ENCODE measurements around the gene TMEM94.

The TMEM94 gene

DNA sequence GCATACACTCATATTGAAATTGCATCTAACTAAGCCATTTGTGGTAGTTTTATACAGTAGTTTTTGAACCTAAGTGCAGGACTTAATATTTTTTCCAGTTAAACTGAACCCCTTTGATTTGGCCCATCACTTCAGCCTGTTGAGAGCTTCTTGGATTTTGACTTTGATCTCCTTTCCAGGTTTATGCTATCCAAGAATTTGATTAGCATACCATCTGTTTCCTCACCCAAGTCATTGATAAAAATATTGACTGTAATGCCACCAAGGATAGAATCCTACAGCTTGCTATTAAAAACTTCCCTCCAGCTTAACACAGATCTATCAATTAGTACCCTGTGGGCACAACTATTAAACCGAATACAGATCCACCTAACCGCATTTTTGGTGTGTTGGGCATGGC is 7.2 kb downstream of the TMEM94 start:
- H3K18ac ChIP-seq (ENCODE audit: low read length) = no peak overlapping the region
- H4K8ac ChIP-seq (ENCODE audit: low read depth, low read length) = no peak overlapping the region
- H3K4me1 ChIP-seq (ENCODE audit: control insufficient read depth in 1 of 2, insufficient read depth in 2 of 2, low read length in 2 of 2) = peaks cover 3 to 10% of the 10 kb centered on the region in 2 experiments
- no peak overlapping the region for H3K9ac ChIP-seq (ENCODE audit: low read length)
- H3K79me1 ChIP-seq (ENCODE audit: low read length) = peaks cover 3% of the 10 kb centered on the region
- peaks cover 0 to 3% of the 10 kb centered on the region in 2 experiments for H3K36me3 ChIP-seq (ENCODE audit: control insufficient read depth in 1 of 2, insufficient read depth in 2 of 2, low read length in 2 of 2)
- H4K12ac ChIP-seq (ENCODE audit: low read depth, low read length) = no peak overlapping the region
- no peak overlapping the region for H3K4me2 ChIP-seq (ENCODE audit: low read length)
- H2BK120ac ChIP-seq (ENCODE audit: insufficient read depth, low read length, poor library complexity) = no peak overlapping the region
- H3K9me3 ChIP-seq (ENCODE audit: insufficient read depth, low read depth, low read length) = no peaks in the 10 kb centered on the region
- no peak overlapping the region for H2BK5ac ChIP-seq (ENCODE audit: low read depth, low read length, poor library complexity)
- H2AK5ac ChIP-seq (ENCODE audit: low read length) = no peak overlapping the region
- H3K27ac ChIP-seq (ENCODE audit: low read depth, low read length) = no peak overlapping the region
- no peaks in the 10 kb centered on the region for H3K79me2 ChIP-seq (ENCODE audit: control insufficient read depth, insufficient read depth, low read length, poor library complexity)
- no CpG with 5 or more reads among the region's 2 CpGs for WGBS (ENCODE audit: extremely low coverage, insufficient coverage, insufficient read length)
- H3K4me3 ChIP-seq (ENCODE audit: low read depth, low read length) = no peak overlapping the region
- no peaks in the 10 kb centered on the region for H3K27me3 ChIP-seq (ENCODE audit: insufficient read depth, low read length)
- no peak overlapping the region for H2AFZ ChIP-seq (ENCODE audit: insufficient read depth, low read length, poor library complexity)
- no peak overlapping the region for H4K91ac ChIP-seq (ENCODE audit: low read depth, low read length)
- H3K23ac ChIP-seq (ENCODE audit: low read length) = no peak overlapping the region
- DNase-seq = no peak
- no peak overlapping the region for H3K14ac ChIP-seq (ENCODE audit: low read length)
- no peak overlapping the region for H3K4ac ChIP-seq (ENCODE audit: low read depth, low read length)
- H2BK12ac ChIP-seq (ENCODE audit: low read length) = no peak overlapping the region

DNA sequence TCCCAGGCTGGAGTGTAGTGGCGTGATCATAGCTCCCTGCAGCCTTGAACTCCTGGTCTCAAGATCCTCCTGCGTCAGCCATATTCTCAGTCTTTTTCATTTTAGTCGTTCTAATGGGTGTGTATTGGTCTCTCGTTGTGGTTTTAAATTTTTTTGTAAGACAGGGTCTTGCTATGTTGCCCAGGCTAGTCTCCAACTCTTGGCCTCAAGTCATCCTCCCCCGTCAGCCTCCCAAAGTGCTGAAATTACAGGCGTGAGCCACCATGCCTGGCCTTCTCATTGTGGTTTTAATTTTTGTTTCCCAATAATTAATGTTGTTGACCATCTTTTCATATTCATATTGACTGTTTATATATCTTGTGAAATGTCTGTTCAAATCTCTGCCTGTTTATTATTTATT is 8.6 kb downstream of the TMEM94 start:
- H4K12ac ChIP-seq (ENCODE audit: low read depth, low read length) = no peak overlapping the region
- H3K9me3 ChIP-seq (ENCODE audit: insufficient read depth, low read depth, low read length) = no peaks in the 10 kb centered on the region
- no peak for DNase-seq
- no peak overlapping the region for H3K23ac ChIP-seq (ENCODE audit: low read length)
- no peak overlapping the region for H3K9ac ChIP-seq (ENCODE audit: low read length)
- no CpG with 5 or more reads among the region's 6 CpGs for WGBS (ENCODE audit: extremely low coverage, insufficient coverage, insufficient read length)
- H2AFZ ChIP-seq (ENCODE audit: insufficient read depth, low read length, poor library complexity) = no peak overlapping the region
- no peak overlapping the region for H3K4me2 ChIP-seq (ENCODE audit: low read length)
- peaks cover 0 to 3% of the 10 kb centered on the region in 2 experiments for H3K36me3 ChIP-seq (ENCODE audit: control insufficient read depth in 1 of 2, insufficient read depth in 2 of 2, low read length in 2 of 2)
- no peak overlapping the region for H3K4me3 ChIP-seq (ENCODE audit: low read depth, low read length)
- no peaks in the 10 kb centered on the region for H3K79me1 ChIP-seq (ENCODE audit: low read length)
- H3K27ac ChIP-seq (ENCODE audit: low read depth, low read length) = no peak overlapping the region
- no peak overlapping the region for H3K4ac ChIP-seq (ENCODE audit: low read depth, low read length)
- no peak overlapping the region for H3K14ac ChIP-seq (ENCODE audit: low read length)
- no peak overlapping the region for H3K18ac ChIP-seq (ENCODE audit: low read length)
- no peak overlapping the region for H2BK120ac ChIP-seq (ENCODE audit: insufficient read depth, low read length, poor library complexity)
- H3K79me2 ChIP-seq (ENCODE audit: control insufficient read depth, insufficient read depth, low read length, poor library complexity) = no peaks in the 10 kb centered on the region
- no peaks in the 10 kb centered on the region for H3K27me3 ChIP-seq (ENCODE audit: insufficient read depth, low read length)
- H2BK12ac ChIP-seq (ENCODE audit: low read length) = no peak overlapping the region
- H3K4me1 ChIP-seq (ENCODE audit: control insufficient read depth in 1 of 2, insufficient read depth in 2 of 2, low read length in 2 of 2) = peaks cover under 1 to 5% of the 10 kb centered on the region in 2 experiments
- no peak overlapping the region for H4K8ac ChIP-seq (ENCODE audit: low read depth, low read length)
- H2BK5ac ChIP-seq (ENCODE audit: low read depth, low read length, poor library complexity) = no peak overlapping the region
- H2AK5ac ChIP-seq (ENCODE audit: low read length) = no peak overlapping the region
- H4K91ac ChIP-seq (ENCODE audit: low read depth, low read length) = no peak overlapping the region

DNA sequence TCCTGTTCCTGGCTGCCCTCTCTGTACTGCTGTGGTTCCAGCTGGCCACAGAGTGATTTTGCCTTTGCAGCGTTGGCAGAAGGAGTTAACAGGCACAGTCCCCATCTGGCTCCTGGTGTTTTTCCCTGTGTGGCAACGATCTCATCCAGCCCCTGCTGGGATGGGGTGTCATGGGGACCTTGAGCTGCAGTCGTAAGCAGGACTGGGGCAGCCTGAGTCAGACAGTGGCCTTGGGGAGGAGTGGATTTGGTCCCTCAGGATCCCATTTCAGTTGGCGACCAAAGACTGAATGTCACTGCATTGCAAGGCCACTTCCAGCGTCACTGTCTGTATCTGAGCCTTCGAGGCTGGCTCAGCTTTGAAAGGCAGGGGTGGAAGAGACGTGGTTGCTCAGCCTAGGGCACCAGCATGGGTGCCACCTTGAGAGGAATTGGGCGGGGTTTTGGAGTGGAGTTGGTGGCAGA is 11.9 kb downstream of the TMEM94 start:
- Histone ChIP-seq H3K9me3 (ENCODE audit: insufficient read depth, low read depth, low read length) (no peaks in the 10 kb centered on the region), H4K12ac (ENCODE audit: low read depth, low read length) (no peak overlapping the region), H4K8ac (ENCODE audit: low read depth, low read length) (no peak overlapping the region), H3K27ac (ENCODE audit: low read depth, low read length) (no peak overlapping the region), H2BK12ac (ENCODE audit: low read length) (no peak overlapping the region), H3K23ac (ENCODE audit: low read length) (no peak overlapping the region), H2AK5ac (ENCODE audit: low read length) (no peak overlapping the region), H2BK5ac (ENCODE audit: low read depth, low read length, poor library complexity) (no peak overlapping the region), H2AFZ (ENCODE audit: insufficient read depth, low read length, poor library complexity) (no peak overlapping the region), H3K4ac (ENCODE audit: low read depth, low read length) (no peak overlapping the region), H2BK120ac (ENCODE audit: insufficient read depth, low read length, poor library complexity) (no peak overlapping the region), H3K4me3 (ENCODE audit: low read depth, low read length) (no peak overlapping the region), H4K91ac (ENCODE audit: low read depth, low read length) (no peak overlapping the region), H3K27me3 (ENCODE audit: insufficient read depth, low read length) (no peaks in the 10 kb centered on the region), H3K36me3 (ENCODE audit: control insufficient read depth in 1 of 2, insufficient read depth in 2 of 2, low read length in 2 of 2) (peaks cover 10 to 15% of the 10 kb centered on the region in 2 experiments), H3K4me2 (ENCODE audit: low read length) (no peak overlapping the region), H3K79me1 (ENCODE audit: low read length) (no peaks in the 10 kb centered on the region), H3K79me2 (ENCODE audit: control insufficient read depth, insufficient read depth, low read length, poor library complexity) (no peaks in the 10 kb centered on the region), H3K14ac (ENCODE audit: low read length) (no peak overlapping the region), H3K18ac (ENCODE audit: low read length) (peak overlapping the region; percentile 21), H3K9ac (ENCODE audit: low read length) (no peak overlapping the region), H3K4me1 (ENCODE audit: control insufficient read depth in 1 of 2, insufficient read depth in 2 of 2, low read length in 2 of 2) (no peaks in the 10 kb centered on the region)
- DNase-seq = no peak
- no CpG with 5 or more reads among the region's 8 CpGs for WGBS (ENCODE audit: extremely low coverage, insufficient coverage, insufficient read length)

DNA sequence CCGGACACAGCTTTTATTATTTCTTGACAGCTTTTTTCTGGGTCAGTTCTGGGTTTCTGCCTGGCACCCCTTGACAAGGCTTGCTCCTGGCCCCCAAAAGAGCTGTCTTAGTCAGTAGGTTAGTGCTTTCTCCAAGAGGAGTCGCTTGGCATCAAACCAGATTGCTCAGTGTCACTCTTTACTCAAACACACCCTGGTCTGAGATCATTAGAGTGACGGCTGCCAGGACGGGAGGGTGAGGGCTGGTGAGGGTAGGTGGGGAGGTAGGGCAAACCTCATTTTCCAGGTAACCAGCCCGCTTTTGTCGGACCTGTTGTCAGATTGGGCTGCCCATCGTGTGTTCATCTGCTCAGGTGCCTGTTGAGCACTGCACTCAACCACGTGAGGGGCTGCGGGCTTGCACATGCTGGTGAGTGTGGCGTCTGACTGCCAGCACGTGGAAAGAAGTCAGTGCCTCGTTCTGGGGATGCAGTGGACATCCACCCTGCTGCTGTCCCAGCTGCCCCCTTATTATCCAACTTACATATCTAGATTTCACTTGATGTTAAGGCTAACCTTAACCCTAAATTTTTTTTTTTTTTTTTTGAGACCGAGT is 12.4 kb downstream of the TMEM94 start:
- Histone ChIP-seq H4K8ac (ENCODE audit: low read depth, low read length) (no peak overlapping the region), H2BK5ac (ENCODE audit: low read depth, low read length, poor library complexity) (no peak overlapping the region), H3K18ac (ENCODE audit: low read length) (no peak overlapping the region), H2BK120ac (ENCODE audit: insufficient read depth, low read length, poor library complexity) (no peak overlapping the region), H3K36me3 (ENCODE audit: control insufficient read depth in 1 of 2, insufficient read depth in 2 of 2, low read length in 2 of 2) (peaks cover 13 to 19% of the 10 kb centered on the region in 2 experiments), H2BK12ac (ENCODE audit: low read length) (no peak overlapping the region), H3K4me1 (ENCODE audit: control insufficient read depth in 1 of 2, insufficient read depth in 2 of 2, low read length in 2 of 2) (no peaks in the 10 kb centered on the region), H3K79me2 (ENCODE audit: control insufficient read depth, insufficient read depth, low read length, poor library complexity) (no peaks in the 10 kb centered on the region), H3K4me3 (ENCODE audit: low read depth, low read length) (no peak overlapping the region), H4K91ac (ENCODE audit: low read depth, low read length) (no peak overlapping the region), H3K9me3 (ENCODE audit: insufficient read depth, low read depth, low read length) (no peaks in the 10 kb centered on the region), H3K4me2 (ENCODE audit: low read length) (no peak overlapping the region), H3K23ac (ENCODE audit: low read length) (no peak overlapping the region), H4K12ac (ENCODE audit: low read depth, low read length) (no peak overlapping the region), H3K4ac (ENCODE audit: low read depth, low read length) (no peak overlapping the region), H2AK5ac (ENCODE audit: low read length) (no peak overlapping the region), H3K79me1 (ENCODE audit: low read length) (no peaks in the 10 kb centered on the region), H2AFZ (ENCODE audit: insufficient read depth, low read length, poor library complexity) (no peak overlapping the region), H3K9ac (ENCODE audit: low read length) (no peak overlapping the region), H3K27ac (ENCODE audit: low read depth, low read length) (no peak overlapping the region), H3K27me3 (ENCODE audit: insufficient read depth, low read length) (no peaks in the 10 kb centered on the region), H3K14ac (ENCODE audit: low read length) (no peak overlapping the region)
- no CpG with 5 or more reads among the region's 13 CpGs for WGBS (ENCODE audit: extremely low coverage, insufficient coverage, insufficient read length)
- DNase-seq = peak; percentile 68 to 80

All from trophoblast cell (in vitro differentiated cells and primary cell).